AG09319 (cell line): ENCODE results near the gene HOXA11.

Experiments used
- DNase-seq: peaks from one replicate; pipeline ENCODE4 v3.0.0-alpha.2; 2010; ENCODE audit warnings: low read depth; ENCODE audit errors: extremely low read depth
- TF ChIP-seq, protein P1 (sequence below): IDR thresholded peaks from 2 replicates; pipeline ENCODE4 v1.5.1; 2011; ENCODE audit warnings: low read depth, mild to moderate bottlenecking, inconsistent platforms, low read length, moderate library complexity

HOXA11 gene

DNA sequence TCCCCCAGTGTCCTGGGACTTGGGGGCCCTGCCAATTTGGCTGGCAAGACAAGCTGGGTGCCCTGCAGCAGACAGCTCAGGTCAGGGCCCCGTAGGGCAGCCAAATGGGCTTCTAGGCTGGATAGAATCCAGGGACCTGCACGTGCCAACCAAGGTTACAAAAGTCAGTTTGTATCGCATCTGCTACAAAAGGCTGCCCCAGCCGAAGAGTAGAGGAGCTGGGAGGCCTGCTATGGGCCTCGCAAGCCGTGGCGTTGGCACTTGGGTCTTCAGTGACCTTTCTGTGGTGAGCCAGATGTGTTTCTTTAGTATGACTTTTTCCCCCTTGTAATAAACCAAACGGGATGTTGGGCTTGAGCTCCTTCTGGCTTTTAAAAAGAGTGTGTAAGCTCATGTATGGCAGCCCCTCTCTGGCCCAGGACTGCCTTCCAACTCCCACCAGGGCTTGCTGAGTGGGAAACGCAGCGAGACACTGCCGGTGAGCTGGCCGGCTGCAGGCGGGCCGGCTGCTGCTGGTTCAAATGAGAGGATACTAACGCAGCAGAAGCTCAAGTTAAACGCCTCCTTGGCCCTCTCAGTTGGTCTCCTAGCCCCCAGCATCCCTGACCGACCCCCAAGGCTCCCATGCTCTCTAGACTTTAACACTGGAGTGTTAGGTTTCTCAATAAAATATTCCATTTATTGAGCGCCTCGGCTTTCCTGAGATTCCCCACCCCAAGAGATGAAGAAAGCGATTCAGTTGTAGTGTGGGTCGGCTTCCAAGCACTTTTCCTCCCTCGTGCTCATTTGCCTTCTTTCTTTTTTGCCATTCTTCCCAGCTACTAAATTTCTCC, 7.9 kb downstream of the HOXA11 start:
- DNase-seq: no peak
- TF ChIP-seq, protein P1, sequence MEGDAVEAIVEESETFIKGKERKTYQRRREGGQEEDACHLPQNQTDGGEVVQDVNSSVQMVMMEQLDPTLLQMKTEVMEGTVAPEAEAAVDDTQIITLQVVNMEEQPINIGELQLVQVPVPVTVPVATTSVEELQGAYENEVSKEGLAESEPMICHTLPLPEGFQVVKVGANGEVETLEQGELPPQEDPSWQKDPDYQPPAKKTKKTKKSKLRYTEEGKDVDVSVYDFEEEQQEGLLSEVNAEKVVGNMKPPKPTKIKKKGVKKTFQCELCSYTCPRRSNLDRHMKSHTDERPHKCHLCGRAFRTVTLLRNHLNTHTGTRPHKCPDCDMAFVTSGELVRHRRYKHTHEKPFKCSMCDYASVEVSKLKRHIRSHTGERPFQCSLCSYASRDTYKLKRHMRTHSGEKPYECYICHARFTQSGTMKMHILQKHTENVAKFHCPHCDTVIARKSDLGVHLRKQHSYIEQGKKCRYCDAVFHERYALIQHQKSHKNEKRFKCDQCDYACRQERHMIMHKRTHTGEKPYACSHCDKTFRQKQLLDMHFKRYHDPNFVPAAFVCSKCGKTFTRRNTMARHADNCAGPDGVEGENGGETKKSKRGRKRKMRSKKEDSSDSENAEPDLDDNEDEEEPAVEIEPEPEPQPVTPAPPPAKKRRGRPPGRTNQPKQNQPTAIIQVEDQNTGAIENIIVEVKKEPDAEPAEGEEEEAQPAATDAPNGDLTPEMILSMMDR: no peak

DNA sequence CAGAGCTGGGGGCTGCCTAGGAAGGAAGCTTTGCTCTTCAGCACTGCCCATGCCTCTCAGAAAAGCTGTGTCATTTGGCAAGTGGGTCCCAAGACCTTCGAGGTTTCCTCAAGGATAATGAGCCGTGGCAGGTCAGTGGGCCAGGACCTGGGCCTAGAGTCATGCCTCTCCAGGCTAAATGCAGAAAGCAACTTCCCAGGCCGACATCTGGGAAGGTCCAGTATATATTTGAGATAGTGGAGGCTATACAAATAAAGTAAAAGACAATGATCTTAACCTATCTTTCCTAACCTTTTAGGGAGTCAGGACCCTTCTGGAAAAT, 8.5 kb downstream of the HOXA11 start:
- TF ChIP-seq, protein P1: no peak
- no peak for DNase-seq

DNA sequence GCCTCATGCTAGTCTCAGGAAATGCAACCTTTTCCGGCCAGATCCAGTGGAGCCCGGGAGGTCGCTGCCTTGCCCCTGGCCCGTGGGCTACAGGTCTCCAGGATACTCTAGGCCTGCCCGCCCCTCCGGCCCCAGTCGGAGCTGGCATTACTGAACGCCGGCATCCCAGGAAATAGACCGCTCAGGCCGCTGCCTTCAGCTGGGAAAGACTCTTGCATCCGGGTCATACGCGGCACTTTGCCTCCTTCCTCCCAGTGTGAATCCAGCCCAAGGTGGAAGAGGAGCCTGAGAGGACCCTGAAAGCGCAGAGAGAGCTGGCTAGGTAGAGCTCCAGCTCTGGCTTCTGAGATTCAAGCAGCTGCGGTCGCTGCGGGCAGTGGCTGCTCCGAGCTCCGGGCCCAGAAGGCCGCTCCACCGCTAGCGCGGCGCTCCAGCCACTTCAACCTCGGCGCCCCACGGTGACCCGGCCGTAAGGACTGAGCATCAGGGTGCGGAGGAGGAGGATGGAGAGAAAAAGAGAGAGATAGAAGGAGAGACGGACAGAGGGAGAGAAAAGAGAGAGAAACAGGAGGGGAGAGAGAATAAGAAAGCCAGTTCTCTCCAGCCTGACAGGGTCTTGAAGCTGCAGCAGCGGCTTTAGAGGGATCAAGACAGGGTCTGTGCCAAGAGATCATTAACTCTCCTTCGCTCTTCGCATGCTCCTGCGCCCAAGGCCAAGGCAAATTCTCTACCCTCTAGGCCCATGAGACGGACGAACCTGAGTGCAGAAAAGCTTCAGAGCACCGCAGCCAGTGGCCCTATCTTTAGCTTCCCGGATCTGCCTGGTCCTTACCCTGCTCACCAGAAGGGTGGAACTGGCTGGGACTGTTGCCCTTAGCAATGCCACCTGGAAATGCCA, 9.2 kb downstream of the HOXA11 start:
- DNase-seq: no peak
- TF ChIP-seq, protein P1: no peak

DNA sequence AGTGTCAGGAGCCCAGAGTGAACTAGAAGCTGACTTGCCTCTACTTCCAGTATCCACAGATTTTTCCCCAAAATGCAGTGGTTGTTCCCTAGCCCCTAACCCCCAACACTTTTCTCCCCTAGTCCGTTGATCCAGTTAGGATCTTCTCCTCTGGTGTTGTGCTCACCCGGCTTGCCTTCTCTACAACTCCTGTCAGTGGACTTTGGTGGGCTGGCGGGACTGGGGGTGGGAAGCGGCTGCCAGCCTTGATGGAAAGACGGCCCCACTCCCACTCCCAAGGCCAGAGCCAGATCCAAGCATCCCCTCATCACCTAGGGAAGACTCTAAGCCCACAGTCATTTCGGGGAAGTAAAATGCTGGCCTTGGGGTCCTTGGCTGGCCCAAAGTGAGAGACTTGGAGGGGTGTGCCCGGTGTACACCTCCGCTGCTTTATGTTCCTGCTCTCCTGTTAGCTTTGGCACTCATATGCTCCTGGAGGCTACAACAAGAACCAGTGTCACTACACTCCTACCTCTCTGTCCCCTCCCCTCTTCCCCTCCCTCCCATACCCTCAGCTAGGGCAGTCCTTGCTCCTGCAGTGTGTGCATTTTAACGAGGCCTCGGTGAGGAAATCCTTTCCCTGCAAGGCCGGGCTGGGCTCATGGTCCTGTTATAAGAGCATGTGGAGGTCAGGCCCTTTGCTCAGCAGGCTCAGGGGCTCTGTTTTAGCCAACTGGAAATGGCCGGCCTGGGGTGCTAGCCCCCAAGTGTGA, 10.0 kb downstream of the HOXA11 start:
- no peak for DNase-seq
- TF ChIP-seq, protein P1: no peak

DNA sequence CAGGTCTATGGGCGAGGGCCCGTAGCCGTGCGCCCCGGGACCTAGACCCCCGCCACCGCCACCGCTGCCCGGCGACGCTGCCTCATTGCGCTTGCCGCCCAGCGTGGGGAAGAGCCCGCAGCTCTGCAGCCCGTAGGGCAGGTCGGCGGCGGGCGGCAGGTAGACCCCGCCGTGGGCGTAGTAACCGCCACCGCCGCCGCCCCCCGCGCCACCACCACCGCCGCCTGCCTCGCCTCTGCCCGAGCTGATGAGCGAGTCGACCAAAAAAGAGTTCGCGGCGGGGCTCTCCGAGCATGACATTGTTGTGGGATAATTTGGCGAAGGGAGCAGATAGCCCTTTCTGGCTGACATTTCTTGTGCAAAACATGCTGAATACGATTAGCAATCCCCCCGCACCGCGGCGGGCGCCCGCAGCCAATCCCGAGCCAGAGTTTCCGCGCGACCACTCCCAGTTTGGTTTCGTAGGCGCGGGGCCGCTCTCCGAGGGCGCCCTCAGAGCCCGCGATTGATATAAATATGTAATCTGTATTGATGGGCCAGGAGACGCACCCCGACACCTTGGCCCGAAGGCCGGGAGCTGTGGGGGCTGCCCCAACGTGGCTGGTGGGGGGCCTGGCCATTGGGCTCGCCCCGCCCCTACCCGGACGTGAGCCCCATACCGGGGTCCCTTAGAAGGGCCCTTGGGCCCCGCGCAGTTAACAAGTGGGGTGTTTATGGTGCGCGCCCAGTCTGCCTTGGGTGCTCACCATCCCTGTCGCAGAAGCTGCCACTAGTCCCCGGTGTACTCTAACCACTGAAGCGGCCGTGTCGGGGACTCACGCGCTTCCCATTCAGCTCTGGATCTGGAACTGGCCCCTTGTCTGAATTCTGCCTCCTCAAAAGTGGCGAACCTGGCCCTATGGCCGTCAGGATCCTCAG, 10.8 kb downstream of the HOXA11 start, which contains the start of gene HOXA10:
TSS of gene HOXA10 (minus strand) at position 365 of the 918 bp plus-strand sequence. CDS start at position 351, 14 bp downstream.
- DNase-seq: no peak
- TF ChIP-seq, protein P1: no peak

DNA sequence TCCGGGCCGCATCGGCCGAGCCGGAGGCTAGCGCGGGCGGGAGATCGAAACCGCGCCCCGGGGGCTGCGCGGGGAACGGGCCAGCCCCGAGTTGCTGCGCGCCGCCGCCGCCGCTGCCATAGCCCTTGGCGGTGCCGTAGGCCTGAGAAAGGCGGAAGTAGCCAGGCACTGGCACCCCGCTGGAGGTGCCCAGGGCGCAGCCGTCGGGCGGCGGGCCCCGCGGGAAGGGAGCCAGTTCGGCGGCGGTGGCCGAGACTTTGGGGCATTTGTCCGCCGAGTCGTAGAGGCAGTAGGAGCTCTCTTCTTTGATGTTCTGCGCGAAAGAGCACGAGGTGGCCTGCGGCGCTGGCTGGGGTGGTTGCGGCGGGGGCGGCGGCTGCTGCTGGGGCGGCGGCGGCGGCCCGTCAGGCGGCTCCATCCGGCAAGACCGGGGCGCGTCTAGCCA, 11.5 kb downstream of the HOXA11 start:
- TF ChIP-seq, protein P1: no peak
- DNase-seq: no peak
